Measurements from ENCODE around the gene CKMT1A.
"Not testable (repeated sequence)": the region's sequence is repeated elsewhere in the genome, so short reads cannot be mapped to it uniquely, and the experiment has no call there.

The CKMT1A gene

DNA sequence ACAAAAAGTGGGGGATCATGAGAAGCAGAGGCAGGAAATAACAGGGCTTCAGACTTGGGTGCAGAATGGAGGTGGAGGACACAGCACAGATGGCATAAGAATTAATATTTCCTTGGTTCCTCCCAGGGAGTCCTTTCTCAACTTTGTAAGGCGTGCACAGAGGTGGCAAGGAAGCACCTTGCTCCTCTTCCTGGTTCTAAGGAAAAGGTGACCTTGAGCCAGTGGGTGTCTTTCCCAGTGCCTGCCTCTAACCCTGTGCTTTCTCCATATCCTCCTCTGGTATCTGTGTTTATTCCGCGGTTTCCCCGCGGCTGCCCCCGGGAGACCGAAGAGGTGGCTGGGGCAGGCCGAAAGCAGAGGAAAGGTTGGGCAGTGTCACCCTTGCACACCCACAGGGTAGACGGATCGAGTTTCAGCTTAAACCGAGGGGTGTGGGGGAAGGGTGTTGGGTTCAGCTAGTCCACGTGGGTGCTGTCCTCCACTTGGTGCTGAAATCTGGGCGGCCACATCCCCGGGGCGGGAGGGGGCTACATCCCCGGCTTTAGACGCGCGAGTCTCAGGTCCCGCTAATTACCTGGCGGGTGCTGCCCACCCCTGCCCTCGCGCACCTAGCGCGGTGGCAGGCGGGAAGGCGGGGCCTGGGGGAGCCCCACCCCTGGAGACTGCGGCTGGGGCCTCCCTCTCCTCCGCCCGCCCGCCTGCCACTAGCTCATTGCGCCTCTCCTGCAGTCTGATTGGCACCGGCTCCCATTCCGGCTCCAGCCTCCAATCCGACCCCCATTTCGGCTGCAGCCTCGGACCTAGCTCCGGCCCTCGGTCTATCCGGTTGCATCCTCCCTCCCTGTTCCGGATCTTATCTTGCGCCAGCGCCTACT is at the start of gene CKMT1A:
Gene CKMT1A, plus strand, starts transcription at position 712 of the 875 bp plus-strand sequence. CDS start 192 bp downstream, outside the sequence.
- not testable (repeated sequence) for DNase-seq

- DNase-seq = no peak
These were observed 44.8 kb upstream of the CKMT1A start, which contains the start of gene CATSPER2 for GRCh38 chr15:43648649-43649429. TSS of gene CATSPER2 (minus strand) at chr15:43648844. CDS start at chr15:43648061, 783 bp downstream.

GRCh38 chr15:43649430-43649926 is 44.2 kb upstream of the CKMT1A start:
- not testable (repeated sequence) for DNase-seq

DNA sequence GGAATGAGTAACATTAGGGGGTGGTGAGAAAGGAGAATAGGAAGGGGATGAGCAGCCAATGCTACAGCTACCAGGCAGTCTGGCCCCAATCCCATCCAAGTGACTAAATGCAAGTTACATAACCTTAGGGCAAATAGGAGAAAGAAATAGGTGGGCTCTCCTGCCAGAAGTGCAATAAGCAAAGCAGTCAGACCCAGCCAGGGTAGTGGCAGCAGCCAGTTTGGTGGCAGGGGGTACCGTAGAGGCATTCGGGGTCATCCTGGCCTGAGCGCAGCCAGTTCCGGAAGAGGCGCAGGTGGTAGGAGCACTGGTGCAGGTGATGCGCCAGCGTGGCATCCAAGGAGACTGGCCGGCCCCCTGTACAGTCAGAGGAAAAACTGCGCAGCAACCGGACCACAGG is 33.9 kb upstream of the CKMT1A start:
- not testable (repeated sequence) for DNase-seq

GRCh38 chr15:43662293-43662692 is 31.4 kb upstream of the CKMT1A start:
- DNase-seq = not testable (repeated sequence)

DNA sequence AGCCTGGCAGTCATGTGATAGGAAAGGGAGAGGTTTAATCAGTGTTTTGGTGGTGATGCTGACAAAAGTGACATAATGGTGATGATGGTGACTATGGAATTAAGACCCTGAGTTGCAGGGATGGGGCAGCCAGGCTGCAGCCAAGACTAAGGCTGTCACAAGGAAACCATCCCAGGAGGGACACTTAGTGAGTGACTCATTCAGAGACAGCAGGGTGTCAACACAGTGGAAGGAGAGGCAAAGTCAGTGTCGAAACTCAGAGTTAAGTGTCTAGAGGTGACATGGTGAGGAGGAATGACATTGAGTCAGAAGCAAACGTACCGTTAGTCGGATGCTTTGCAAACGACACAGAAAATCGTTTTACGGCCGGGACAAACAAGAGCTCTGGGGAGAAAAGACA is 30.3 kb upstream of the CKMT1A start:
- DNase-seq = not testable (repeated sequence)

DNA sequence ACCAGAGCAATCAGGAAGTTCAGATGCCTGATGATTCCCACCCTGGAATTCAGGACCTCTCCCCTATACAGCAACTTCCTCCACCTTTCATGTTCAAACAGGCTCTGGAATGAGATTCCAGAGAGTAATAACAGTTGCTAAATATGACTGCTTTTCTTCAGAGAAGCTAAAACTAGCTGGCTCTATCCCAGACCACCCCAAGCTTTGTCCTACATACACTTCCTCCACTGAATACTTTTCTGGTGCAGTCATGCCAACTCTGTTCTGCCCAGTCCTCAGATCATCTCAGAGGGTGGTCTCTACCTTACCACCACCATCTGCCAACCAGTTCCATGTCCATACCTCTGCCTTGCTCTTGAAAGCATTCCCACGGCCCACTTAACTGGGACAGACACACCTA is 27.5 kb upstream of the CKMT1A start:
- not testable (repeated sequence) for DNase-seq

DNA sequence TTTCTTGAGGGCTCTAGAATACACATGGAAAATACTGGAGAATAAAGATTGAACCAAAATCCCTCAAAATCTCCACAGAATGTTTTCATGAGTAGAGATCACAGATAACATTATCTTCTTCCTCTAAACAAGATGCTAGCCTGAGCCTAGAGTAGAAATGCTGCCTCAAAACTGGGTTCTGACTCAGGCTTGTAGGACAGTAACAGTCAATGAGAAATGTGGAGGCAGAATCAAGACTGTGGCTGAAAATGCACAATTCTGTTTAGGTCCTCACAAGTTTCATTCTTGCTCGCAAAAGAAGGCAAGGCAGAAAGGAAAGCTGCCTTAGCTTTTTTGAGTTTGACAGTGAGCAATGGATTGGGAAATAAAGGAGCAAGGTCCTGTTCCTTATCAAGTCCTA is 19.5 kb upstream of the CKMT1A start:
- not testable (repeated sequence) for DNase-seq

DNA sequence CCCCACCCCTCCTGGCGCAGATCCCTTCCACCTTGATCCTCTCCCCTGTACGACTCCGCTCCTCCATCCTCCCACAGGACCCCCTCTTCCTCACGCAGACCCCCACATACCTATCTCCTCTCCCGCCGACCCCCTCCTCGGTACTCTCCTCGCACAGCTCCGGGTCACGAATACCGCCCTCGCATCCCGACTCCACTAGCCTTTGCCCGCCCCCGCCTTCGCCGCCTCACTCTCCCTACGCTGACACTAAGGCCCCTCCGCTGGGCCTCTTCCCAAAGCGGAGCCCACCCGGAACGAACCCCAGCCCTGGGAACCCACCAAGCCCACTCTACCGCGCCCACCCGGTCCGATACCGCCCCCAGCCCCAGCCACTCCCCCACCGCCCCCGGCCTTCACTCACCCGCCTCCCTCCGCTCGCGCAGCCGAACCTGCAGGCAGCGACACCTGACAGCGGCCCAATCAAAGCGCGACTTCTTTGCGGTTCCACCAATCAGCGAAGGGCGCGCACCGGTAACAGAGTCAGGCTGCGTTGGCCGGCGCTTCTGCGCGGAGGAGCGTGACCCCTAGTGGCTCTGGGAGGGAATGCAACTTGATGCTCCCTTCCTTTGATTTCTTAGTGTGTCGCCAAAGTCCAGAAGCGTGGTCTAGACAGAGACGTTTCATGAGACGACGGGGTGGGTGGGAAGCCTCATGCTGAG is 3.9 kb upstream of the CKMT1A start:
- DNase-seq = not testable (repeated sequence)

- not testable (repeated sequence) for DNase-seq
These were observed 980 bp upstream of the CKMT1A start for GRCh38 chr15:43692679-43693078.

DNA sequence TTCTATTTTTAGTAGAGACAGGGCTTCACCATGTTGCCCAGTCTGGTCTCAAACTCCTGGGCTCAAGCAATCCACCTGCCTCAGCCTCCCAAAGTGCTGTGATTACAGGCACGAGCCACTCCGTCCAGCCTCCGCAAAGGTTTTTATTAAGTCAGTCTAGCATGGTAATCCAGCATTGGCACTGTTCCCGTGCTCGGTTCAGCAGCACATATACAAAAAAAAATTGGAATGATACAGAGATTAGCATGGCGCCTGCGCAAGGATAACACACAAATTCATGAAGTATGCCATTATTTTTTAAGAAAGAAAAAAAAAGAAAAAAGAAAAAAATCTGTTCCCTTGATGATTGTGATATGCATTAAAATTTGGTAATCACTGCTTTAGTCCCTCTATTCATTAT is 8.5 kb downstream of the CKMT1A start:
- DNase-seq = no peak

- DNase-seq = no peak
These were observed 9.2 kb downstream of the CKMT1A start for GRCh38 chr15:43702701-43703424.

DNA sequence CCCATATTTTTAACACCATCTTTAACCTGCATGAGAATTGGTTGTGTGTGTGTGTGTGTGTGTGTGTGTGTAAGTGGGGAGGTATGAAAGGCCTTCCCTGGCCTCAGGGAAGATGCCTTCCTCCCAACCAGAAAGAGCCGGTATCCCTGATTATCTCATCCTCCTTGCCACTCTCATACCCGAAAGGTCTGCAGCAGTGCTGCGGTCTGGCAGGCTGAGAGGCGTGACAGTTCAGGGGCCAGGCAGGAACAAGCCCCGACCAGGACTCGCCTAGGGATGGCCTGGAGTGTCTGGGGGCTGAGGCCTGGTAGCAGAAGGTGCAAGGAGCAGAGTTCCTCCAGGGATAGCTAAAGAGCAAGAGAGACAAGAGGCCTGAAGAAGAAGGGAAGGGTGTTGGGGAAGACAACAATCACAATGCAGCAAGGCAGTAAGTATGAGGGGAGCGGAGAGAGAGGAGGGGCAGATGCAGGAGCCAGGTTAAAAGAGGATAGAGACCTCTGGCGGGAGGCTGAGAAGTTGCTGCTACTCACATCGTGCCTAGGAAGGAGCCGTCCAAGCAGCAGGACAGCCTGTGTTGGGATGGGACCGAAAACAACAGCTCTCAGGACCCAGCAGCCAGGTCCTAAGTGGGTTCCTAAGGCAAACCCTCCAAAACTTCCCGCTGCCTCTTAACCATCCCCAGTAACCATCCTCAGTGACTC is 16.9 kb downstream of the CKMT1A start:
- not testable (repeated sequence) for DNase-seq

- DNase-seq = no peak
These were observed 29.5 kb downstream of the CKMT1A start for GRCh38 chr15:43723151-43723550.

DNA sequence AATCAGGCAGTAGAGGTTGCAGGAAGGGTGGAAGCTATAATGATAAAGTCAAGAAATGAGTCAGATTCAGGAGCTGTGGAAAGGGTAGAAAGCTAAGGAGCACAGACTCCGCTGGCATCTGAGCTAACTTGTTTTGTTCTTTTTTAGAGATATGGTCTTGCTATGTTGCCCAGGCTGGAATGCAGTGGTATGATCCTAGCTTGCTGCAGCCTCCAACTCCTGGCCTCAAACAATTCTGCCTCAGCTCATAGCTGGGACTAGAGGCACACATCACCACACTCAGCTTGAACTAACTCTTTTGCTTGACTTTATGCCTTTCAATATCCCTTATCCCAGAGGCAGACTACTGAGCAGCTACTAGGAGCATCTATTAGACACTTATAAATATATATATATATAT is 32.6 kb downstream of the CKMT1A start:
- DNase-seq = not testable (repeated sequence)

DNA sequence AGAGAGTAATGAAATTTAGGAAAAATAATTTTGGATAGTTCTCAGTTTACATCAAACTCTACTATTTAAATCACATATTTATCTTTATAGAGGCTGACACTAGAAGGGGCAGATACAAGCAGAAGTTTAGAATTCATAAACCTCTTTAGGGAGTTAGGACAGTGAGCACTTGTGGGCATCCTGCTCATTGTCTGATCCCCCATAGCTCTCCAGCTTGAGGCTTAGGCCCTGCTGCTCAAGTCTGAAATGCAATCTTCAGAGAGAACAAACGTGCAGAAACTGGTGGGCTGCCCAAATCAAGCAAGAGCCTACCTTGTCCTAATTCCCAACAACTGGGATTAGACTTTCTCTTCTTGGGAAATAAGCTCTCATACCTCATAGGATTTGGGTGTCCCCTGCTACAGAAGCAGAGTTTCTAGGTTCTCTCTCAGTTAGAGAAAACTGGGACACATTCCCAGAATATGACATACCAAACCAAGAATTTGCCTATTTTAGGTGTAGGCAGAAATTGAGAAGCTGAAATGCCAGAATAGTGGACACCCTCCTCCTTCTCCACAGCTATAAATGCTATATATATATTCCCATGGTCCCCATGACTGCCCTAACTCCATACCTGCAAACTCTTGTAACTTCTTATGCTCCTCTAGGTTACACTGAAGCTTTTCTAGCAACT is 34.5 kb downstream of the CKMT1A start:
- DNase-seq = not testable (repeated sequence)

GRCh38 chr15:43735416-43735815 is 41.8 kb downstream of the CKMT1A start:
- DNase-seq = no peak

- peak; percentile 88 for DNase-seq
These were observed 52.7 kb downstream of the CKMT1A start, which contains the start of gene PDIA3 for GRCh38 chr15:43746245-43746902. TSS of gene PDIA3 (plus strand) at chr15:43746438. CDS start at chr15:43746540, 102 bp downstream.

DNA sequence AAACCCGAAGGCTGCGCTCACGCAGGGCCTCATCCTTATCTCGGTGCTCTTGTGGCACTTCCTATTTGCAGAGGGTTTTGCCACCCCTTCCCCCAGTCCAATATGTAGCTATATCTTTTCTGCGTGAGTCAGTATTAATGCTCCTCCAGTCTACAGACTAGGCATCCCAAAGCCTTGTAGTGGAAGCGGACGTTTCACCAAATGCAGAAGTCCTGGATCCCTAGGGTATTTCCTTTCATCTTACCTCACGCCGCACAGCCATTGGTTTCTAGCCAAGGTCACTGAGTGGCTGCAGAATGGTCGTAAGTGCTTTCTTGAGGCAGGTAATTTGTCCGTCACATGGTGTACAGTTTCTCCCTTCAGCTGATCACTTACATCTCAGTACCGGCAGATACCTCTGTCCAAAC is 53.2 kb downstream of the CKMT1A start:
- not testable (repeated sequence) for DNase-seq

DNA sequence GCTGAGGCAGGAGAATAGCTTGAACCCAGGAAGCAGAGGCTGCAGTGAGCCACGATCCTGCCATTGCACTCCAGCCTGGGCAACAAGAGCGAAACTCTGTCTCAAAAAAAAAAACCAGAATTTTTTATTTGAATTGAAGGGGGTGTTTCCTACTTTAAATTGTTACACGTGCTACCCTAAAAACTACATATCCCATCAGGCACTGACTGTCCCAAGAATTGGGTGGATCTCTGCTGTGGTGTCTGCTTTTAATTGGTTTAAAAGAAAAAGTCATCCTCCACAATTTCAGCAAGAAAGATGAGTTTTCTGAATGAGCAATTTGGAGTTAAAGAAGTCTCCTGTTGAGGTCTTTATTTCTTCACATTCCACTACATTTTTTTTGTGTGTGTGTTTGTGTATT is 54.7 kb downstream of the CKMT1A start:
- no peak for DNase-seq
